ENCODE measurements around the gene AGL. TPM values are rescaled to one million over a fixed set of nuclear protein-coding genes. Genes with fewer than 3 reads are reported as not detected.
"Not testable (repeated sequence)": the region's sequence is repeated elsewhere in the genome, so short reads cannot be mapped to it uniquely, and the experiment has no call there.

AGL gene
- total RNA-seq, 1 experiment from 2014 or later, result 12.7 TPM

DNA sequence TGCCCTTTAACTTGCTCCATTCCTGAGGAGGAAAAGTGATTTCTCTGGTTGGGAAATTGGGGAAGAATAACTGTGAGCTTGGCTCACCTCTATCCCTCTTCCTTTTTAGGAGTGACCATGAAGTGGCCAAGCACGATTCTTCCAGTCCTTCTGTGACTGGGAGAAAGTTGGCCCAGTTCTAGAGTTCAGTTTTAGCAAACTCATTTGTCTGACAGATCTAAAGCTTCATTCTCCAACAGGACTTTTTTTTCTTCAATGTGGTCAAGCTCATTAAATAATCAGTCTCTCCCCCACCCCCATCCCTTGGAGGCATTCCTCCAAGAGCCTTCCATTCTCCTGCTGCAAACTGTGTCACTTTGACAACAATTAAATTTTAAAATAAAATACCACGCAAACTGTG is 6.4 kb upstream of the AGL start:
- Histone ChIP-seq H3K36me3 (ENCODE audit: insufficient read depth, low read length, poor library complexity, severe bottlenecking) (no peaks in the 10 kb centered on the region), H3K27ac (ENCODE audit: low read depth, low read length, poor library complexity, severe bottlenecking) (no peak overlapping the region), H3K4me1 (ENCODE audit: insufficient read depth, low read length, poor library complexity, severe bottlenecking) (no peaks in the 10 kb centered on the region), H3K4me3 (ENCODE audit: low read depth, low read length, poor library complexity, severe bottlenecking) (no peak overlapping the region), H3K27me3 (replicated peaks; ENCODE audit: insufficient read depth, low read depth, low read length, poor library complexity) (no peaks in the 10 kb centered on the region), H3K9me3 (ENCODE audit: low read depth, low read length, poor library complexity, severe bottlenecking) (no peaks in the 10 kb centered on the region)
- no TSS peak for BruUV-seq (replicated peaks)
- CTCF ChIA-PET, result no interaction called here
- DNase-seq (ENCODE audit: low spot score), result no peak
- intact Hi-C loops (cut with micrococcal nuclease; ENCODE audit: unreplicated experiment), result no loop called here
- POLR2A ChIA-PET (ENCODE audit: low non-redundant PET), result no interaction called here
- TF ChIP-seq, protein P1, sequence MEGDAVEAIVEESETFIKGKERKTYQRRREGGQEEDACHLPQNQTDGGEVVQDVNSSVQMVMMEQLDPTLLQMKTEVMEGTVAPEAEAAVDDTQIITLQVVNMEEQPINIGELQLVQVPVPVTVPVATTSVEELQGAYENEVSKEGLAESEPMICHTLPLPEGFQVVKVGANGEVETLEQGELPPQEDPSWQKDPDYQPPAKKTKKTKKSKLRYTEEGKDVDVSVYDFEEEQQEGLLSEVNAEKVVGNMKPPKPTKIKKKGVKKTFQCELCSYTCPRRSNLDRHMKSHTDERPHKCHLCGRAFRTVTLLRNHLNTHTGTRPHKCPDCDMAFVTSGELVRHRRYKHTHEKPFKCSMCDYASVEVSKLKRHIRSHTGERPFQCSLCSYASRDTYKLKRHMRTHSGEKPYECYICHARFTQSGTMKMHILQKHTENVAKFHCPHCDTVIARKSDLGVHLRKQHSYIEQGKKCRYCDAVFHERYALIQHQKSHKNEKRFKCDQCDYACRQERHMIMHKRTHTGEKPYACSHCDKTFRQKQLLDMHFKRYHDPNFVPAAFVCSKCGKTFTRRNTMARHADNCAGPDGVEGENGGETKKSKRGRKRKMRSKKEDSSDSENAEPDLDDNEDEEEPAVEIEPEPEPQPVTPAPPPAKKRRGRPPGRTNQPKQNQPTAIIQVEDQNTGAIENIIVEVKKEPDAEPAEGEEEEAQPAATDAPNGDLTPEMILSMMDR (conservative IDR thresholded peaks at IDR 0.05; ENCODE audit: low read depth, low read length), result no peak
- no peak for TF ChIP-seq EZH2 (IDR thresholded peaks at IDR 0.05; ENCODE audit: borderline replicate concordance, low read depth, low read length, poor library complexity, severe bottlenecking)

DNA sequence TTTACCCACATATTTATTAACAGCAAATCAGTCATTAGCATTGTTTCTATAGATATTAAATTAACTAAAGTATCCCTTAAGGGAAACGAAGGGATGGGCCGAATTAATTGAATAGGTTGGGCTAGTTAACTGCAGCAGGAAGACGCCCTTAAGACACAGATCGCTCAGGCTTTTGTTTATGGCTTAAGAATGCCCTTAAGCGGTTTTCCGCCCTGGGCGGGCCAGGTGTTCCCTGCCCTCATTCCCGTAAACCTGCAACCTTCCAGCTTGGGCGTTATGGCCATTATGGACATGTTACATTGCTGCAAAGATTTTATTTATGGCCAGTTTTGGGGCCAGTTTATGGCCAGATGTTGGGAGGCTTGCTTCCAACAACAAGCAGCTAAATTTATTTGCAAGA is 5.0 kb upstream of the AGL start:
- H3K9me3 ChIP-seq (ENCODE audit: low read depth, low read length, poor library complexity, severe bottlenecking); H3K36me3 ChIP-seq (ENCODE audit: insufficient read depth, low read length, poor library complexity, severe bottlenecking); H3K27ac ChIP-seq (ENCODE audit: low read depth, low read length, poor library complexity, severe bottlenecking); DNase-seq (ENCODE audit: low spot score); H3K4me1 ChIP-seq (ENCODE audit: insufficient read depth, low read length, poor library complexity, severe bottlenecking); POLR2A ChIA-PET (ENCODE audit: low non-redundant PET); H3K27me3 ChIP-seq (replicated peaks; ENCODE audit: insufficient read depth, low read depth, low read length, poor library complexity); H3K4me3 ChIP-seq (ENCODE audit: low read depth, low read length, poor library complexity, severe bottlenecking); intact Hi-C loops (cut with micrococcal nuclease; ENCODE audit: unreplicated experiment); BruUV-seq (replicated peaks); CTCF ChIA-PET: not testable (repeated sequence)

DNA sequence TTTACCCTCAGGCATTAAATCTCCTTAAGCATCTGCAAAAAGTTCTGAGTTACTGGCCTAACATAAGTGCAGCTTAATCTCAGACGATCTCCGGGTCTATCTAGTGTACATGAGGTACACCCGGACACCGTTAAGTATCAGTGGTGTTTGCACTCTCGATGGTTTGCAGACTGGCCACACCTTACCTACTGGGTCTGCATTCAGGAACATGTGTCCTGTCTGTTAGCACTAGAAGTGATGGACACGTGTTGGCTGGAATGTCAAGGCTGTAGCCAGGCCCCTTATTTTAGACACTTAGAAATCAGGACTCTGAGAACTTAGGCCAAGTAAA is 783 bp upstream of the AGL start:
- Histone ChIP-seq H3K4me1 (ENCODE audit: insufficient read depth, low read length, poor library complexity, severe bottlenecking) (peaks cover 15% of the 10 kb centered on the region), H3K4me3 (ENCODE audit: low read depth, low read length, poor library complexity, severe bottlenecking) (peak overlapping the region; percentile 55), H3K9me3 (ENCODE audit: low read depth, low read length, poor library complexity, severe bottlenecking) (no peaks in the 10 kb centered on the region), H3K27me3 (replicated peaks; ENCODE audit: insufficient read depth, low read depth, low read length, poor library complexity) (no peaks in the 10 kb centered on the region), H3K36me3 (ENCODE audit: insufficient read depth, low read length, poor library complexity, severe bottlenecking) (no peaks in the 10 kb centered on the region), H3K27ac (ENCODE audit: low read depth, low read length, poor library complexity, severe bottlenecking) (peak overlapping the region; percentile 82)
- intact Hi-C loops (cut with micrococcal nuclease; ENCODE audit: unreplicated experiment), result no loop called here
- CTCF ChIA-PET, result no interaction called here
- TF ChIP-seq EZH2 (IDR thresholded peaks at IDR 0.05; ENCODE audit: borderline replicate concordance, low read depth, low read length, poor library complexity, severe bottlenecking), result no peak
- TF ChIP-seq, protein P1 (conservative IDR thresholded peaks at IDR 0.05; ENCODE audit: low read depth, low read length), result no peak
- TSS peak; percentile 94 for BruUV-seq (replicated peaks)
- POLR2A ChIA-PET (ENCODE audit: low non-redundant PET), result no interaction called here
- peak; percentile 10 for DNase-seq (ENCODE audit: low spot score)

DNA sequence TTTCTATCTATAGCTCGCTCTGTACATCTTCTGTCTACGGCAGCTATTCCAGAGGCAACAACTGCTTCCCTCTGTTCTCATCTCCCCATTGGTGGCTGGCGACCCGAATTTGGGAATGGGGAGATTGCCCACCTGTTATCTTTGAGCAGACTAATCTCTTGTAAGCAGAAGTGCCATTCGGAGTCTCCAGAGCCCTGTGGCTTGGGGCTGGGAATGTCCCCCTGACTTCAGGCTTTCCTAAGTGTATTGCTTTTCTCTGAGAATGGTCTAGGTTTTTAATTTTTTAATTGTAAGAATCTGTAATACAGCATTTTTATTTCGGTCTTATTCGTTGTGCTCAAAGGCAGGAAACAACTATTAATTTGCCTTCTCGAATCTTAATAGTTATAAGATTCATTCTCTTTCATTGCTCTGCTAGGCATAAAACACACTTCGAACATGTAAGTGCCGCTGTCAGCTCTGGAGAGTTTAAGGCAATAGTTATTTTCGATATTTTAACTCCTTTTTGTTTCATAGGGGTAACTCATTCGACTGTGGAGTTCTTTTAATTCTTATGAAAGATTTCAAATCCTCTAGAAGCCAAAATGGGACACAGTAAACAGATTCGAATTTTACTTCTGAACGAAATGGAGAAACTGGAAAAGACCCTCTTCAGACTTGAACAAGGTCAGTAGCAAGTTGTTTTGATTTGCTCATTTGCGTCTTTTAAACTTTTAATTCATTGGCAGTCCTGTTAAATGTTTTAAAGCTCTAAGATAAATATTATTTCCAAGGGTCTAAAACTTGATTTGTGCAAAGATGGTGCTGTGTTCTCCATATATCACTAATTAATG is 514 bp downstream of the AGL start:
- Histone ChIP-seq H3K9me3 (ENCODE audit: low read depth, low read length, poor library complexity, severe bottlenecking) (no peaks in the 10 kb centered on the region), H3K4me1 (ENCODE audit: insufficient read depth, low read length, poor library complexity, severe bottlenecking) (peaks cover 15% of the 10 kb centered on the region), H3K4me3 (ENCODE audit: low read depth, low read length, poor library complexity, severe bottlenecking) (peak overlapping the region; percentile 55), H3K27me3 (replicated peaks; ENCODE audit: insufficient read depth, low read depth, low read length, poor library complexity) (no peaks in the 10 kb centered on the region), H3K36me3 (ENCODE audit: insufficient read depth, low read length, poor library complexity, severe bottlenecking) (no peaks in the 10 kb centered on the region), H3K27ac (ENCODE audit: low read depth, low read length, poor library complexity, severe bottlenecking) (peak overlapping the region; percentile 82)
- no peak for TF ChIP-seq EZH2 (IDR thresholded peaks at IDR 0.05; ENCODE audit: borderline replicate concordance, low read depth, low read length, poor library complexity, severe bottlenecking)
- TF ChIP-seq, protein P1 (conservative IDR thresholded peaks at IDR 0.05; ENCODE audit: low read depth, low read length), result no peak
- intact Hi-C loops (cut with micrococcal nuclease; ENCODE audit: unreplicated experiment), result loop anchor here (5.0 kb wide), 1 partner anchor 502 kb away; the partner anchor contains the start of gene CDC14A
- TSS peak; percentile 73 for BruUV-seq (replicated peaks)
- POLR2A ChIA-PET (ENCODE audit: low non-redundant PET), result interaction anchor here (0.7 kb wide), 1 partner anchor 211 kb away, joined by 7 read pairs; no protein-coding TSS in a partner anchor
- CTCF ChIA-PET, result no interaction called here
- DNase-seq (ENCODE audit: low spot score), result peak; percentile 18
